IPS-NIHi7 (cell line): Measurements from ENCODE around the gene TTC7B.

Source experiments
- DNase-seq: peaks from one replicate; pipeline ENCODE4 v3.0.0; 2012; ENCODE audit warnings: mixed read lengths; ENCODE audit errors: extremely low spot score

Gene TTC7B

GRCh38 chr14:90805662-90806540, 10.3 kb downstream of the TTC7B start:
- DNase-seq = no peak

- no peak for DNase-seq
Measured at GRCh38 chr14:90805084-90805391, 11.2 kb downstream of the TTC7B start.

- DNase-seq = no peak
Measured at GRCh38 chr14:90804292-90805083, 11.7 kb downstream of the TTC7B start.

- no peak for DNase-seq
Measured at GRCh38 chr14:90803249-90803648, 13.0 kb downstream of the TTC7B start.

- DNase-seq = no peak
Measured at GRCh38 chr14:90799420-90799819, 16.8 kb downstream of the TTC7B start.

GRCh38 chr14:90797919-90798318, 18.3 kb downstream of the TTC7B start:
- no peak for DNase-seq

GRCh38 chr14:90797451-90797850, 18.8 kb downstream of the TTC7B start:
- DNase-seq = no peak

- no peak for DNase-seq
Measured at GRCh38 chr14:90796329-90796728, 19.9 kb downstream of the TTC7B start.

GRCh38 chr14:90795744-90796143, 20.5 kb downstream of the TTC7B start:
- no peak for DNase-seq

- no peak for DNase-seq
Measured at GRCh38 chr14:90791486-90791885, 24.7 kb downstream of the TTC7B start.

GRCh38 chr14:90788031-90788430, 28.2 kb downstream of the TTC7B start:
- DNase-seq = no peak

GRCh38 chr14:90785876-90786450, 30.3 kb downstream of the TTC7B start:
- DNase-seq = no peak

GRCh38 chr14:90785471-90785870, 30.8 kb downstream of the TTC7B start:
- DNase-seq = peak; percentile 63

GRCh38 chr14:90784621-90785270, 31.5 kb downstream of the TTC7B start:
- DNase-seq = no peak

GRCh38 chr14:90783344-90783743, 32.9 kb downstream of the TTC7B start:
- no peak for DNase-seq

- no peak for DNase-seq
Measured at GRCh38 chr14:90782892-90783291, 33.3 kb downstream of the TTC7B start.

GRCh38 chr14:90781876-90782275, 34.4 kb downstream of the TTC7B start:
- DNase-seq = no peak

- DNase-seq = no peak
Measured at GRCh38 chr14:90781344-90781761, 34.9 kb downstream of the TTC7B start.

GRCh38 chr14:90780519-90780918, 35.7 kb downstream of the TTC7B start:
- no peak for DNase-seq

- no peak for DNase-seq
Measured at GRCh38 chr14:90778571-90779255, 37.5 kb downstream of the TTC7B start.

GRCh38 chr14:90777830-90778485, 38.3 kb downstream of the TTC7B start:
- no peak for DNase-seq
